Measurements from ENCODE around the gene INPP5F.

The INPP5F gene

DNA sequence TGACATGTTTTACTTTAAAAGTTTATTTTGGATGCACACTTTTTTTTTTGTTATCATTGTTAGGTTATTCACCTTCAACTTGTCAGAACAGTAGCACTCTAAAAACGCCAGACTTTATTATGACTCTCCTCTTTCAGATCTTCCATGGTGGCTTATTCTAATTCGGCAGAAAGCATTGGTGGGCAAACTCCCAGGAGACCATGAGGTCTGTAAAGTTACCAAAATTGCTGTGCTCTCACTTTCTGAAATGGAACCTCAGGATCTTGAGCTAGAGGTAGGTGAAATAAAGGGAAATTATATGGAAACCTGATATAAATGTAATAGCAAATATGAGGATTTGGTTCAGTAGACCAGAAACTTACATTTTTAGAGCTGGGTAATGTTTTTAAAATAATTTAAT, 55.6 kb downstream of the INPP5F start:
- Histone ChIP-seq H2AK5ac (ENCODE audit: low read depth, low read length) (no peak overlapping the region), H2AFZ (ENCODE audit: low read length) (no peak overlapping the region), H4K91ac (ENCODE audit: low read depth, low read length, poor library complexity) (no peak overlapping the region), H2BK15ac (ENCODE audit: low read length) (no peak overlapping the region), H2BK5ac (ENCODE audit: low read length) (no peak overlapping the region), H2BK12ac (ENCODE audit: low read length) (no peak overlapping the region), H2BK120ac (ENCODE audit: low read depth, low read length) (no peak overlapping the region), H3K9ac (ENCODE audit: low read depth, low read length, poor library complexity) (no peak overlapping the region), H3K4me2 (ENCODE audit: insufficient read depth, low read length, poor library complexity, severe bottlenecking) (no peak overlapping the region), H3K18ac (ENCODE audit: low read length) (no peak overlapping the region), H3K27me3 (ENCODE audit: control insufficient read depth in 3 of 3, insufficient read depth in 3 of 3, low read depth in 1 of 3, low read length in 3 of 3) (no peaks in the 10 kb centered on the region), H3K36me3 (replicated peaks in 1 of 2; ENCODE audit: control insufficient read depth in 2 of 2, insufficient read depth in 2 of 2, low read length in 2 of 2) (no peaks in the 10 kb centered on the region), H3K4me1 (ENCODE audit: control insufficient read depth in 2 of 2, insufficient read depth in 1 of 2, low read depth in 1 of 2, low read length in 2 of 2) (peaks cover 4 to 5% of the 10 kb centered on the region in 2 donors), H3K9me3 (replicated peaks in 1 of 2; ENCODE audit: control insufficient read depth in 2 of 2, insufficient read depth in 1 of 2, low read depth in 1 of 2, low read length in 2 of 2) (peaks cover 0 to 2% of the 10 kb centered on the region in 2 donors), H3K79me1 (ENCODE audit: low read depth, low read length) (no peaks in the 10 kb centered on the region), H3K27ac (replicated peaks; ENCODE audit: low read length) (no peak overlapping the region), H3K4me3 (ENCODE audit: low read length in 2 of 2) (no peak overlapping the region), H3K23ac (ENCODE audit: low read depth, low read length, poor library complexity) (no peak overlapping the region), H3K14ac (ENCODE audit: low read length) (no peak overlapping the region), H3K4ac (ENCODE audit: low read length) (no peak overlapping the region), H4K8ac (ENCODE audit: low read depth, low read length) (no peak overlapping the region)
- no peak for DNase-seq (ENCODE audit: low spot score)
- no CpG with 5 or more reads among the region's 2 CpGs for WGBS, 2 donors (ENCODE audit: extremely low coverage in 2 of 2, insufficient read length in 2 of 2, insufficient replicate concordance in 1 of 2)

GRCh38 chr10:119782981-119783664, 57.3 kb downstream of the INPP5F start:
- no peak overlapping the region for H2BK120ac ChIP-seq (ENCODE audit: low read depth, low read length)
- H3K36me3 ChIP-seq (replicated peaks in 1 of 2; ENCODE audit: control insufficient read depth in 2 of 2, insufficient read depth in 2 of 2, low read length in 2 of 2) = no peaks in the 10 kb centered on the region
- H4K91ac ChIP-seq (ENCODE audit: low read depth, low read length, poor library complexity) = no peak overlapping the region
- H2AK5ac ChIP-seq (ENCODE audit: low read depth, low read length) = no peak overlapping the region
- H2BK12ac ChIP-seq (ENCODE audit: low read length) = no peak overlapping the region
- H3K18ac ChIP-seq (ENCODE audit: low read length) = no peak overlapping the region
- no peak overlapping the region for H3K4me3 ChIP-seq (ENCODE audit: low read length in 2 of 2)
- H3K23ac ChIP-seq (ENCODE audit: low read depth, low read length, poor library complexity) = no peak overlapping the region
- peaks cover 4 to 5% of the 10 kb centered on the region in 2 donors for H3K4me1 ChIP-seq (ENCODE audit: control insufficient read depth in 2 of 2, insufficient read depth in 1 of 2, low read depth in 1 of 2, low read length in 2 of 2)
- H2BK15ac ChIP-seq (ENCODE audit: low read length) = no peak overlapping the region
- no peak overlapping the region for H2AFZ ChIP-seq (ENCODE audit: low read length)
- H3K27me3 ChIP-seq (ENCODE audit: control insufficient read depth in 3 of 3, insufficient read depth in 3 of 3, low read depth in 1 of 3, low read length in 3 of 3) = no peaks in the 10 kb centered on the region
- no peak overlapping the region for H4K8ac ChIP-seq (ENCODE audit: low read depth, low read length)
- H3K4ac ChIP-seq (ENCODE audit: low read length) = no peak overlapping the region
- no CpG with 5 or more reads among the region's 4 CpGs for WGBS, 2 donors (ENCODE audit: extremely low coverage in 2 of 2, insufficient read length in 2 of 2, insufficient replicate concordance in 1 of 2)
- no peak overlapping the region for H3K4me2 ChIP-seq (ENCODE audit: insufficient read depth, low read length, poor library complexity, severe bottlenecking)
- no peak for DNase-seq (ENCODE audit: low spot score)
- no peak overlapping the region for H3K27ac ChIP-seq (replicated peaks; ENCODE audit: low read length)
- H3K9me3 ChIP-seq (replicated peaks in 1 of 2; ENCODE audit: control insufficient read depth in 2 of 2, insufficient read depth in 1 of 2, low read depth in 1 of 2, low read length in 2 of 2) = no peaks in the 10 kb centered on the region
- H2BK5ac ChIP-seq (ENCODE audit: low read length) = no peak overlapping the region
- no peaks in the 10 kb centered on the region for H3K79me1 ChIP-seq (ENCODE audit: low read depth, low read length)
- H3K9ac ChIP-seq (ENCODE audit: low read depth, low read length, poor library complexity) = no peak overlapping the region
- H3K14ac ChIP-seq (ENCODE audit: low read length) = no peak overlapping the region

DNA sequence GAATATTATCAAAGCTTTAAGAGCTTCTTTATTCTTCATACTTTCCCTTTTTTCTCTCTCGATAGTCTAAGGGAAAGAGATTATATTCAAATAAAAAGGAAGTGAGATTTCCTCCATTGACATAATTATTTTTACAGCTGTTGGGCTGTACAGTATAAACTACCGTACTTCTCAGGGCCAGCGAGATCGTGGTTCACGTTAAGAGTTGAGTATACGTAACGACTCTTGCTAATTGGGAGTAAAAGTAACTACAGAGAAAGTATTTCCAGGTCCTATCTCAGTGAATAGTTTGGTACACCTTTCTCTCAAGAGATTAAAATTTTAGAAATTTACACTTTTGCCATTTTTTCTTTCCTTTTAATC, 57.8 kb downstream of the INPP5F start:
- H2AFZ ChIP-seq (ENCODE audit: low read length) = no peak overlapping the region
- no peaks in the 10 kb centered on the region for H3K9me3 ChIP-seq (replicated peaks in 1 of 2; ENCODE audit: control insufficient read depth in 2 of 2, insufficient read depth in 1 of 2, low read depth in 1 of 2, low read length in 2 of 2)
- H2BK5ac ChIP-seq (ENCODE audit: low read length) = no peak overlapping the region
- H3K27me3 ChIP-seq (ENCODE audit: control insufficient read depth in 3 of 3, insufficient read depth in 3 of 3, low read depth in 1 of 3, low read length in 3 of 3) = no peaks in the 10 kb centered on the region
- no peak overlapping the region for H3K23ac ChIP-seq (ENCODE audit: low read depth, low read length, poor library complexity)
- H2BK120ac ChIP-seq (ENCODE audit: low read depth, low read length) = no peak overlapping the region
- H3K14ac ChIP-seq (ENCODE audit: low read length) = no peak overlapping the region
- H4K8ac ChIP-seq (ENCODE audit: low read depth, low read length) = no peak overlapping the region
- no peak overlapping the region for H3K4me3 ChIP-seq (ENCODE audit: low read length in 2 of 2)
- no peak overlapping the region for H3K18ac ChIP-seq (ENCODE audit: low read length)
- no peak overlapping the region for H3K4me2 ChIP-seq (ENCODE audit: insufficient read depth, low read length, poor library complexity, severe bottlenecking)
- no peak overlapping the region for H2BK15ac ChIP-seq (ENCODE audit: low read length)
- H3K36me3 ChIP-seq (replicated peaks in 1 of 2; ENCODE audit: control insufficient read depth in 2 of 2, insufficient read depth in 2 of 2, low read length in 2 of 2) = no peaks in the 10 kb centered on the region
- no CpG with 5 or more reads among the region's 7 CpGs for WGBS, 2 donors (ENCODE audit: extremely low coverage in 2 of 2, insufficient read length in 2 of 2, insufficient replicate concordance in 1 of 2)
- no peak overlapping the region for H2BK12ac ChIP-seq (ENCODE audit: low read length)
- H3K4ac ChIP-seq (ENCODE audit: low read length) = no peak overlapping the region
- no peaks in the 10 kb centered on the region for H3K79me1 ChIP-seq (ENCODE audit: low read depth, low read length)
- no peak overlapping the region for H4K91ac ChIP-seq (ENCODE audit: low read depth, low read length, poor library complexity)
- no peak overlapping the region for H3K9ac ChIP-seq (ENCODE audit: low read depth, low read length, poor library complexity)
- no peak overlapping the region for H3K27ac ChIP-seq (replicated peaks; ENCODE audit: low read length)
- no peak overlapping the region for H2AK5ac ChIP-seq (ENCODE audit: low read depth, low read length)
- peaks cover 4 to 5% of the 10 kb centered on the region in 2 donors for H3K4me1 ChIP-seq (ENCODE audit: control insufficient read depth in 2 of 2, insufficient read depth in 1 of 2, low read depth in 1 of 2, low read length in 2 of 2)
- no peak for DNase-seq (ENCODE audit: low spot score)

- Histone ChIP-seq H3K18ac (ENCODE audit: low read length) (no peak overlapping the region), H3K4me3 (ENCODE audit: low read length in 2 of 2) (no peak overlapping the region), H3K27ac (replicated peaks; ENCODE audit: low read length) (no peak overlapping the region), H2AK5ac (ENCODE audit: low read depth, low read length) (no peak overlapping the region), H3K4me1 (ENCODE audit: control insufficient read depth in 2 of 2, insufficient read depth in 1 of 2, low read depth in 1 of 2, low read length in 2 of 2) (peaks cover 4 to 5% of the 10 kb centered on the region in 2 donors), H3K9ac (ENCODE audit: low read depth, low read length, poor library complexity) (no peak overlapping the region), H3K79me1 (ENCODE audit: low read depth, low read length) (no peaks in the 10 kb centered on the region), H3K4ac (ENCODE audit: low read length) (no peak overlapping the region), H4K91ac (ENCODE audit: low read depth, low read length, poor library complexity) (no peak overlapping the region), H2AFZ (ENCODE audit: low read length) (no peak overlapping the region), H2BK15ac (ENCODE audit: low read length) (no peak overlapping the region), H3K23ac (ENCODE audit: low read depth, low read length, poor library complexity) (no peak overlapping the region), H3K14ac (ENCODE audit: low read length) (no peak overlapping the region), H3K27me3 (ENCODE audit: control insufficient read depth in 3 of 3, insufficient read depth in 3 of 3, low read depth in 1 of 3, low read length in 3 of 3) (no peaks in the 10 kb centered on the region), H2BK12ac (ENCODE audit: low read length) (no peak overlapping the region), H3K4me2 (ENCODE audit: insufficient read depth, low read length, poor library complexity, severe bottlenecking) (no peak overlapping the region), H3K36me3 (replicated peaks in 1 of 2; ENCODE audit: control insufficient read depth in 2 of 2, insufficient read depth in 2 of 2, low read length in 2 of 2) (no peaks in the 10 kb centered on the region), H2BK120ac (ENCODE audit: low read depth, low read length) (no peak overlapping the region), H4K8ac (ENCODE audit: low read depth, low read length) (no peak overlapping the region), H3K9me3 (replicated peaks in 1 of 2; ENCODE audit: control insufficient read depth in 2 of 2, insufficient read depth in 1 of 2, low read depth in 1 of 2, low read length in 2 of 2) (no peaks in the 10 kb centered on the region), H2BK5ac (ENCODE audit: low read length) (no peak overlapping the region)
- WGBS, 2 donors (ENCODE audit: extremely low coverage in 2 of 2, insufficient read length in 2 of 2, insufficient replicate concordance in 1 of 2) = no CpG with 5 or more reads among the region's 7 CpGs
- DNase-seq (ENCODE audit: low spot score) = no peak
These were observed 58.7 kb downstream of the INPP5F start for GRCh38 chr10:119784340-119785067.
